GM23248 (cell line): ENCODE measurements around the gene CHCHD4. TPM values are rescaled to one million over a fixed set of nuclear protein-coding genes. Genes with fewer than 3 reads are reported as not detected.
A peak's percentile ranks its signal among the peaks of the same experiment; 100 is the strongest.

Experiments
- DNase-seq: peaks from one replicate; pipeline ENCODE4 v3.0.0-alpha.2; 2015
- H2AFZ ChIP-seq: fragments of 200-600 bp; sonication (generic); 2 replicates; pipeline ENCODE4 v1.6.1; 2016; ENCODE audit warnings: antibody characterized with exemption
- H3F3A ChIP-seq: fragments of 200-600 bp; sonication (generic); 2 replicates; pipeline ENCODE4 v1.6.1; 2016; ENCODE audit warnings: mild to moderate bottlenecking, antibody characterized with exemption, mixed run types; ENCODE audit not compliant: insufficient read depth
- H3K27ac ChIP-seq: fragments of 200-600 bp; sonication (generic); 2 replicates; pipeline ENCODE4 v1.5.1; 2016; ENCODE audit warnings: mild to moderate bottlenecking
- H3K27me3 ChIP-seq: fragments of 200-600 bp; sonication (generic); replicated peaks from 2 replicates; pipeline ENCODE4 v1.6.1; 2016; ENCODE audit warnings: mild to moderate bottlenecking; ENCODE audit not compliant: insufficient read depth
- H3K36me3 ChIP-seq: fragments of 200-600 bp; sonication (generic); 2 replicates; pipeline ENCODE4 v1.6.1; 2016; ENCODE audit warnings: low read depth, mild to moderate bottlenecking
- H3K4me1 ChIP-seq: fragments of 200-600 bp; sonication (generic); 2 replicates; pipeline ENCODE4 v1.6.1; 2016; ENCODE audit warnings: mild to moderate bottlenecking; ENCODE audit not compliant: insufficient read depth
- H3K4me2 ChIP-seq: fragments of 200-600 bp; sonication (generic); one replicate; pipeline ENCODE4 v1.6.1; 2016; ENCODE audit warnings: mild to moderate bottlenecking; ENCODE audit not compliant: unreplicated experiment
- H3K4me3 ChIP-seq: fragments of 200-600 bp; sonication (generic); 2 replicates; pipeline ENCODE4 v1.5.1; 2016; ENCODE audit warnings: mild to moderate bottlenecking
- H3K79me2 ChIP-seq: fragments of 200-600 bp; sonication (generic); 2 replicates; pipeline ENCODE4 v1.6.1; 2016; ENCODE audit warnings: mild to moderate bottlenecking; ENCODE audit not compliant: insufficient read depth
- H3K9ac ChIP-seq: fragments of 200-600 bp; sonication (generic); 2 replicates; pipeline ENCODE4 v1.6.1; 2016; ENCODE audit warnings: mild to moderate bottlenecking
- H3K9me2 ChIP-seq: fragments of 200-600 bp; sonication (generic); 2 replicates; pipeline ENCODE4 v1.6.1; 2016; ENCODE audit warnings: mixed run types, mild to moderate bottlenecking, moderate library complexity; ENCODE audit not compliant: insufficient read depth
- H3K9me3 ChIP-seq: fragments of 200-600 bp; sonication (generic); one replicate; pipeline ENCODE4 v1.6.1; 2017; ENCODE audit warnings: low read depth
- H4K20me1 ChIP-seq: fragments of 200-600 bp; sonication (generic); 2 replicates; pipeline ENCODE4 v1.6.0; 2016; ENCODE audit not compliant: insufficient read depth
- EZH2 ChIP-seq: fragments of 200-600 bp; sonication (generic); IDR thresholded peaks from 2 replicates; pipeline ENCODE4 v1.6.1; 2018; ENCODE audit warnings: antibody characterized with exemption, mild to moderate bottlenecking; ENCODE audit not compliant: insufficient read depth, poor library complexity, severe bottlenecking
- EZH2phosphoT487 ChIP-seq: fragments of 200-600 bp; sonication (generic); IDR thresholded peaks from 2 replicates; pipeline ENCODE4 v1.6.1; 2018; ENCODE audit warnings: antibody characterized with exemption, moderate library complexity, mild to moderate bottlenecking, low read depth; ENCODE audit not compliant: insufficient read depth
- WGBS, 2 experiments: methylation state at CpG; one replicate each; pipeline ENCODE4 v1.1.6; 2015 to 2017; ENCODE audit warnings: low lambda C conversion rate in 2 of 2, low coverage in 1 of 2; ENCODE audit errors: missing lambda C conversion rate in 2 of 2; 5-methylcytosine and 5-hydroxymethylcytosine counted together
- in situ Hi-C: fragments of 300-500 bp; cut with MboI; formaldehyde crosslinking; loops from 2 replicates; pipeline ENCODE4 v1.15.0; 2020
- polyA plus RNA-seq: library from polyadenylated mRNA; unstranded; fragments of >200 nt; fragmentation: Nextera tagmentation; extraction: Ambion mirVana; gene quantifications from 2 replicates; pipeline ENCODE4 v1.2.1, GENCODE V29; 2016
- total RNA-seq: library from RNA; depleted of rRNA; stranded (reverse); fragments of >200 nt; shearing (Covaris generic); gene quantifications from 2 replicates; pipeline ENCODE4 v1.2.3, GENCODE V29; 2014

Gene CHCHD4
- total and polyA plus RNA-seq, 2 experiments from 2014 or later = 12.3 to 15.1 TPM

DNA sequence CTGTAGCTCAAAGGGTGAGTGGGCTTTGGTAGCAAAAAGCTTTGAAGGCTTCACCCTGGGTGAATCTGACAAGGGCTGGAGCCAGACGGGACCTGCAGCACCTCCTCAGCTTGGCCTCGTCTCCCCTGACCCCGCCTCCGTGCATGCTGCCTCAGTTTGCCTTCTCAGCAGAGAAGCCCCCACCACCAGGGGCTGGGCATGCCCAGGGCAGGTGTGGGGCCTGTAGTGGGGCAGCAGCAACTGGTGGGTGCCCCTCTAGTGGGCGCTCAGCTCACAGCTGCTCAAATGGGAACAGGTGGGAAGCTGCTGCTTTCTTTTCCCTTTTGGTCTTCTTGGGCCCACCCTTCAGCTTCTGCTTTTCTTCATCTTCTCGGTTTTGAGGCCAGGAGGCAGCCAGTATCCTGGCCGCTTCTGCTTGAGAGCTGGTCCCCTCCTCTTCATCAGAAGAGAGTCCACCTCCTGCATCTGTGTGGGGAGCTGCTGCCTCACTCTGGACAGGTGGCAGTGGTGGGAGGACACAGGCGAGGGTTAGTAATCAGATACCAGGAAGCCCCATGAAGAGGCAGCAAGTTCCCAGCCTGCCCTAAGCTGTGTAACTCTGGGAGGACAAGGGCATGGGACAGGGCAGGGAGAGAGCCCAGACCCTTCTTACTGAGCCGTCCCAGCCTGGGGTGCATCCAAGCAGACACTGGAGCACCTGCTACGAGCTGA, 21.2 kb upstream of the CHCHD4 start:
- H4K20me1 ChIP-seq = no peaks in the 10 kb centered on the region
- no peaks in the 10 kb centered on the region for H3K27me3 ChIP-seq
- in situ Hi-C loops = no loop called here
- peaks cover 3% of the 10 kb centered on the region; the same call in 1 of the 2 replicates for H3K79me2 ChIP-seq
- no peak overlapping the region for H2AFZ ChIP-seq
- no peaks in the 10 kb centered on the region for H3K9me3 ChIP-seq
- H3K4me3 ChIP-seq = no peak overlapping the region
- peak overlapping the region; percentile 95 for H3K9ac ChIP-seq
- peaks cover 60% of the 10 kb centered on the region for H3F3A ChIP-seq
- peak overlapping the region; percentile 100 for H3K27ac ChIP-seq
- 75 to 81% methylated on average over 10 of the region's 10 CpGs for WGBS, 2 experiments
- peak overlapping the region; percentile 74 for H3K4me2 ChIP-seq
- H3K9me2 ChIP-seq = no peaks in the 10 kb centered on the region
- 0 out of 2 replicates have a peak, but pooled peaks cover 11% of the 10 kb centered on the region for H3K36me3 ChIP-seq
- peaks cover 48% of the 10 kb centered on the region for H3K4me1 ChIP-seq
- DNase-seq = no peak
- no peak for TF ChIP-seq EZH2
- no peak for TF ChIP-seq EZH2phosphoT487

DNA sequence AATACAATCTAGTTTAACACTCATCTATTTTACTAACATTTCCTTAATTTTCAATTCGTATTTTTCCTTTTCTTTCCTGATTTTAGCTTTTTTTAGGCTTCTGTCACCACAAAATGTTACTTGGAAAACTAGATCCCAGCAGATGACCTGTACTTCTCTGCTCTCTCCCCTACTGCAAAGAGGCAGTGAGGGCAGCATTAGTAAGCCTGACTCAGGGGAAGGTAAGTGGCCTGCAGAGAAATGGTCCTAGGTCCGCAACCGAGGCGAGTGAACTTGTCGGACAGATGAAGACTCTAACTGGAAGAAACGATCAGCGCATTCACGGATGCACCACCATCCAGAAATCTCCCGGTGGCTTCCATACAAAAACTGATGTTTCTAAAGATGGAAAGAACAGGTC, 20.6 kb upstream of the CHCHD4 start:
- H3K9me3 ChIP-seq = no peaks in the 10 kb centered on the region
- 0 out of 2 replicates have a peak, but pooled peaks cover 11% of the 10 kb centered on the region for H3K36me3 ChIP-seq
- peak overlapping the region; percentile 60 for H3K4me3 ChIP-seq
- in situ Hi-C loops = no loop called here
- H2AFZ ChIP-seq = no peak overlapping the region
- H3K4me2 ChIP-seq = peak overlapping the region; percentile 74
- peaks cover 66% of the 10 kb centered on the region for H3F3A ChIP-seq
- DNase-seq = peak; percentile 77
- WGBS, 2 experiments = 64 to 74% methylated on average over 9 of the region's 9 CpGs
- no peaks in the 10 kb centered on the region for H4K20me1 ChIP-seq
- no peaks in the 10 kb centered on the region for H3K79me2 ChIP-seq
- peak overlapping the region; percentile 95 for H3K9ac ChIP-seq
- H3K4me1 ChIP-seq = peaks cover 54% of the 10 kb centered on the region
- TF ChIP-seq EZH2phosphoT487 (no peak), EZH2 (no peak)
- peak overlapping the region; percentile 100 for H3K27ac ChIP-seq
- H3K9me2 ChIP-seq = no peaks in the 10 kb centered on the region
- no peaks in the 10 kb centered on the region for H3K27me3 ChIP-seq

DNA sequence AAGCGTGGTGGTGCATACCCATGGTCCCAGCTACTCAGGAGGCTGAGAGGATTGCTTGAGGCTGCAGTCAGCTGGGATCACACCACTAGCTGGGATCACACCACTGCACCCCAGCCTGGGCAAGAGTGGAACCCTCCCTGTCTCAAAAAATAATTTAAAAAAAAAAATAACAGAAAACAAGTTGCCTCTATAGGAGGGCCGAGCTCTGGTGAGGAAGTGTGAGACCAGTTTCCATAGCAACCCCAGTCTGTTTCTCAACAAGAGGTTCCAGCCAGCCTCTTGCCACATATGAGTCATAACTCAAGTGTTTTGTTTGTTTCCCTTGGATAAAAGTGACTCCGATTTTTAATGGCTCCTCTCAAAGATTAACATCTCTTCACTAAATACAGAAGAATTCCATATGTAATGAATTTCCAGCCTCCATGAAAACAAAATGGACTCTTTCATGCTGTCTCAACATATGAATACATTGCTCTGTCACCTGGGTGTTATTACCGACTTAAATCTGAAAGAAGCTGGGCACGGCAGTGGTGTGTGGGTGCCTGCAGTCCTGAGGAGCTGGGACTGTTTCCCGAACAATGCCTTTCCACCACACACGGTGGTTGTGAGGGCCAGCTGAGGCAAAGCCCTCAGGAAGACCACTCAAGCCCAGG, 19.9 kb upstream of the CHCHD4 start:
- Histone ChIP-seq H3K4me3 (peak overlapping the region; percentile 60), H3K36me3 (0 out of 2 replicates have a peak, but pooled peaks cover 11% of the 10 kb centered on the region), H2AFZ (peak overlapping the region; percentile 65), H3K27me3 (no peaks in the 10 kb centered on the region), H3F3A (peaks cover 73% of the 10 kb centered on the region), H3K4me2 (peak overlapping the region; percentile 80), H3K9me2 (no peaks in the 10 kb centered on the region), H3K9ac (peak overlapping the region; percentile 95), H3K9me3 (no peaks in the 10 kb centered on the region), H3K27ac (peak overlapping the region; percentile 100), H3K79me2 (no peaks in the 10 kb centered on the region), H4K20me1 (no peaks in the 10 kb centered on the region), H3K4me1 (peaks cover 58% of the 10 kb centered on the region)
- 1% methylated on average over 7 of the region's 7 CpGs for WGBS, 2 experiments
- peak; percentile 100 for DNase-seq
- TF ChIP-seq EZH2 (no peak), EZH2phosphoT487 (no peak)
- in situ Hi-C loops = no loop called here

DNA sequence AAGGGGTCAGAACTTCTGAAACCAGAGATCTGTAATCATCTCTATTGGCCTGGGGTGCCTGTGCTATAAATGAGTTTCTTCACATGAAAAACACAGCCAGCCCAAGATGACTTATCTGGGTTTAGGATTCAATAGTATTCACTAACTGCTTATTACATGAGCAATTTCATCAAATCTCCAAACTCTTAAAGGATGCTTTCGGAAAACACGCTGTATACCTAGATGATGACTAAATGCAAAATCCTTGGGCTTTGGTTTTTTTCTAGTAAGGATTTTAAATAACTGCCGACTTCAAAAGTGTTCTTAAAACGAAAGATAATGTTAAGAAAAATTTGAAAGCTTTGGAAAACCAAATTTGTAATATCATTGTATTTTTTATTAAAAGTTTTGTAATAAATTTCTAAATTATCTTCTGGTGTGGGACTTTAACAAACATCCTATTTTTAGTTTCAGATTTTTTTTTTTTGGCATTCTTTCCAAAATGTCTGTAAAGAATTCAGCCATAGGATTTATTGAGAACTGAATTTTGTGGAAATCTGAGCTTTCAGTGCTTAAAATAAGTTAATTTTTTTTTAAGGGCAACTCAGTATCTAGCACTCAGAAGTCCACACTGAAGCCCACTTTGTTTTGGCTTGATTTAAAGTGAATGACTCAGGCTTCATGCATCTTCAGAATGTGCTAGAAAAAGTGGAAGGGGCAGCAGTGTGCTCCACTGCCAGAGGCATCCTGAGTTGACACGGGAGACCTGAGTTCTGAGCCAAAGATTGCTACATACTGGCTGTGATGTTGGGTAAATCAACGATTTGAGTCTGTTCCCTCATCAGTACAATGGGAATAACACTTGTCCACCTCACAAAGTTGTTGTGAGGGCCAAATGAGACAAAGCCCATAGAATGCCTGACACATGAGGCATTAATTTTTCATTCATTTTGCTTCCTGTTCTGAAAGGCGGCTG, 18.9 kb upstream of the CHCHD4 start:
- Histone ChIP-seq H2AFZ (no peak overlapping the region), H3K27ac (peak overlapping the region; percentile 100), H3K9ac (peak overlapping the region; percentile 95), H3K79me2 (no peaks in the 10 kb centered on the region), H3K4me2 (peak overlapping the region; percentile 80), H3K36me3 (peaks cover 11% of the 10 kb centered on the region; the same call in 1 of the 2 replicates), H3K27me3 (no peaks in the 10 kb centered on the region), H3K4me3 (peak overlapping the region; percentile 60), H3K4me1 (peaks cover 58% of the 10 kb centered on the region), H4K20me1 (no peaks in the 10 kb centered on the region), H3K9me2 (no peaks in the 10 kb centered on the region), H3K9me3 (no peaks in the 10 kb centered on the region), H3F3A (peaks cover 77% of the 10 kb centered on the region)
- peak; percentile 95 for DNase-seq
- in situ Hi-C loops = no loop called here
- TF ChIP-seq EZH2phosphoT487 (no peak), EZH2 (no peak)
- 0 to 1% methylated on average over 7 of the region's 7 CpGs for WGBS, 2 experiments
